ENCODE measurements around the gene SLFN14. TPM values are rescaled to one million over a fixed set of nuclear protein-coding genes. Genes with fewer than 3 reads are reported as not detected.

Gene SLFN14
- total RNA-seq, 5 donors from 2014 or later (not counting 1 experiment from before 2014, with no cell fraction given) = not detected

- Histone ChIP-seq H3K4me1 (ENCODE audit: control insufficient read depth in 1 of 2, extremely low read depth in 1 of 2, insufficient read depth in 2 of 2, low read length in 2 of 2) (no peaks in the 10 kb centered on the region), H3K4me3 (ENCODE audit: control insufficient read depth in 1 of 2, extremely low read depth in 1 of 2, low read length in 1 of 2) (no peak overlapping the region), H3K36me3 (ENCODE audit: control insufficient read depth in 2 of 2, extremely low read depth in 1 of 2, insufficient read depth in 1 of 2, low read length in 1 of 2) (no peaks in the 10 kb centered on the region), H3K27ac (ENCODE audit: low read length) (no peak overlapping the region), H3K9me3 (no peaks in the 10 kb centered on the region), H3K27me3 (replicated peaks in 1 of 2; ENCODE audit: control insufficient read depth in 2 of 2, extremely low read depth in 1 of 2, insufficient read depth in 2 of 2, low read length in 1 of 2) (peaks cover 0 to 2% of the 10 kb centered on the region in 2 experiments)
- no peaks in the 10 kb centered on the region for H3K9me3 Mint-ChIP-seq
- DNase-seq (no peak), ATAC-seq (replicated peaks in 1 of 4) (no peak)
- peaks cover 2% of the 10 kb centered on the region for H3K36me3 Mint-ChIP-seq
- CTCF ChIA-PET = interaction anchor here in 1 of 2 donors (1.1 kb wide), 1 partner anchor 295 kb away, joined by 4 read pairs; no protein-coding TSS in a partner anchor
- POLR2A ChIA-PET = interaction anchor here (0.6 to 0.7 kb wide), 2 partner anchors 25 to 33 kb away, joined by 3 to 8 read pairs; no protein-coding TSS in a partner anchor
- H3K4me3 Mint-ChIP-seq = no peak overlapping the region
- H3K4me1 Mint-ChIP-seq = no peaks in the 10 kb centered on the region
- WGBS (ENCODE audit: insufficient coverage) = no CpG with 5 or more reads among the region's 5 CpGs
- no peak overlapping the region for H3K27ac Mint-ChIP-seq
- H3K27me3 Mint-ChIP-seq = peaks cover 0 to 2% of the 10 kb centered on the region in 2 donors
These were observed 6.0 kb downstream of the SLFN14 start for GRCh38 chr17:35554668-35555067.

DNA sequence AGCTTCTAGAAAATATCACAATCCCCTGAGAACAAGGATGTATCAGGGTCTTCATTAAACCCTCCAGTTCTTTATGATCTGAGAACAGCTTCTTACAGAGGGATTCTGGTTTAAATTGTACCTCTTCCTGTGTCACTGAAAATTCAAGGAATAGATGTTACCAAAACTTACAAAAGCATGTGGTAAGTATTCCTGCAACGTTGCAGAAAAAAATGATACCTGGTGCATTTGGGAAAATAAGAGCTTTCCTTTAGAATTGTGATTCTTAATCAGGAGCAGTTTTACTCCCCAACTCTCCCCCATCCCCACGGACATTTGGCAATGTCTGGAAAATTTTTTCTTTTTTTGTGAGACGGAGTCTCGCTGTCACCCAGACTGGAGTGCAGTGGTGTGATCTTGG lies 7.3 kb downstream of the SLFN14 start:
- peaks cover 7% of the 10 kb centered on the region for H3K36me3 Mint-ChIP-seq
- H3K4me3 Mint-ChIP-seq = no peak overlapping the region
- Histone ChIP-seq H3K9me3 (no peaks in the 10 kb centered on the region), H3K4me1 (ENCODE audit: control insufficient read depth in 1 of 2, extremely low read depth in 1 of 2, insufficient read depth in 2 of 2, low read length in 2 of 2) (no peaks in the 10 kb centered on the region), H3K27me3 (replicated peaks in 1 of 2; ENCODE audit: control insufficient read depth in 2 of 2, extremely low read depth in 1 of 2, insufficient read depth in 2 of 2, low read length in 1 of 2) (no peaks in the 10 kb centered on the region), H3K36me3 (ENCODE audit: control insufficient read depth in 2 of 2, extremely low read depth in 1 of 2, insufficient read depth in 1 of 2, low read length in 1 of 2) (no peaks in the 10 kb centered on the region), H3K27ac (ENCODE audit: low read length) (no peak overlapping the region), H3K4me3 (ENCODE audit: control insufficient read depth in 1 of 2, extremely low read depth in 1 of 2, low read length in 1 of 2) (no peak overlapping the region)
- H3K27ac Mint-ChIP-seq = no peak overlapping the region
- ChIA-PET CTCF (interaction anchor here in 1 of 2 donors (0.5 to 0.6 kb wide), 2 partner anchors 14 to 18 kb away, joined by 3 read pairs; no protein-coding TSS in a partner anchor), POLR2A (no interaction called here)
- no CpG with 5 or more reads among the region's 4 CpGs for WGBS (ENCODE audit: insufficient coverage)
- no peaks in the 10 kb centered on the region for H3K9me3 Mint-ChIP-seq
- H3K27me3 Mint-ChIP-seq = peaks cover 0 to 1% of the 10 kb centered on the region in 2 donors
- no peak for ATAC-seq (replicated peaks in 1 of 4)
- DNase-seq = no peak
- H3K4me1 Mint-ChIP-seq = no peaks in the 10 kb centered on the region

DNA sequence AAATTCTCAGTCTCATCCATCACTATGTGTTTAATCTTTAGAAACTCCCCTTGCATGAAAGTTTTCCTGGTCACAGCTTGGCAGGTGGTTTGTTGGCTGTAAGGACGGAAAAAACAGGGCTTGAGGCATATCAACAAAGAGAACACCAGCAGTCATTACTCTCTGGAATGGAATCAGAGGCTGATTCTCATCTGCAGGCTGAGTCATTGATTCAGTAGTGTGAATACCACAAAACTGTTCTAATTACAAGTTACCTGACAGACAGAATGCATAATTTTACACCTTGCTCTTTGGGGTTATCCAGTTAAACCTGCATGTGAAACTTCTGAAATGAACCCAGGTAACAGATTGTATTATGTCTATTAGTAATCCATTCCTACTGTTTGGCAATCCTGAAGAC lies 11.6 kb downstream of the SLFN14 start:
- no CpG with 5 or more reads among the region's 1 CpG for WGBS (ENCODE audit: insufficient coverage)
- Mint-ChIP-seq H3K4me1 (peaks cover 5 to 6% (median 5%) of the 10 kb centered on the region in 3 donors), H3K27ac (no peak overlapping the region), H3K4me3 (no peak overlapping the region), H3K9me3 (no peaks in the 10 kb centered on the region), H3K27me3 (no peaks in the 10 kb centered on the region), H3K36me3 (peaks cover 11% of the 10 kb centered on the region)
- no peaks in the 10 kb centered on the region for H3K27me3 ChIP-seq (replicated peaks in 1 of 2; ENCODE audit: control insufficient read depth in 2 of 2, extremely low read depth in 1 of 2, insufficient read depth in 2 of 2, low read length in 1 of 2)
- DNase-seq = no peak
- no peaks in the 10 kb centered on the region for H3K4me1 ChIP-seq (ENCODE audit: control insufficient read depth in 1 of 2, extremely low read depth in 1 of 2, insufficient read depth in 2 of 2, low read length in 2 of 2)
- no peak overlapping the region for H3K4me3 ChIP-seq (ENCODE audit: control insufficient read depth in 1 of 2, extremely low read depth in 1 of 2, low read length in 1 of 2)
- H3K9me3 ChIP-seq = no peaks in the 10 kb centered on the region
- CTCF ChIA-PET = no interaction called here
- no peak overlapping the region for H3K27ac ChIP-seq (ENCODE audit: low read length)
- no peak for ATAC-seq (replicated peaks in 1 of 4)
- no peaks in the 10 kb centered on the region for H3K36me3 ChIP-seq (ENCODE audit: control insufficient read depth in 2 of 2, extremely low read depth in 1 of 2, insufficient read depth in 1 of 2, low read length in 1 of 2)
- POLR2A ChIA-PET = no interaction called here

GRCh38 chr17:35548208-35548810 lies 12.3 kb downstream of the SLFN14 start:
- H3K27ac ChIP-seq (ENCODE audit: low read length) = no peak overlapping the region
- DNase-seq (no peak), ATAC-seq (replicated peaks in 1 of 4) (no peak)
- H3K4me1 Mint-ChIP-seq = peaks cover 9 to 11% (median 11%) of the 10 kb centered on the region in 3 donors
- ChIA-PET POLR2A (no interaction called here), CTCF (no interaction called here)
- H3K9me3 ChIP-seq = no peaks in the 10 kb centered on the region
- no peaks in the 10 kb centered on the region for H3K27me3 ChIP-seq (replicated peaks in 1 of 2; ENCODE audit: control insufficient read depth in 2 of 2, extremely low read depth in 1 of 2, insufficient read depth in 2 of 2, low read length in 1 of 2)
- H3K4me3 ChIP-seq (ENCODE audit: control insufficient read depth in 1 of 2, extremely low read depth in 1 of 2, low read length in 1 of 2) = no peak overlapping the region
- no peaks in the 10 kb centered on the region for H3K27me3 Mint-ChIP-seq
- H3K36me3 ChIP-seq (ENCODE audit: control insufficient read depth in 2 of 2, extremely low read depth in 1 of 2, insufficient read depth in 1 of 2, low read length in 1 of 2) = no peaks in the 10 kb centered on the region
- no peak overlapping the region for H3K27ac Mint-ChIP-seq
- H3K36me3 Mint-ChIP-seq = peaks cover 13% of the 10 kb centered on the region
- no peaks in the 10 kb centered on the region for H3K4me1 ChIP-seq (ENCODE audit: control insufficient read depth in 1 of 2, extremely low read depth in 1 of 2, insufficient read depth in 2 of 2, low read length in 2 of 2)
- no peaks in the 10 kb centered on the region for H3K9me3 Mint-ChIP-seq
- no peak overlapping the region for H3K4me3 Mint-ChIP-seq
- 93% methylated on average over 4 of the region's 8 CpGs for WGBS (ENCODE audit: insufficient coverage)

DNA sequence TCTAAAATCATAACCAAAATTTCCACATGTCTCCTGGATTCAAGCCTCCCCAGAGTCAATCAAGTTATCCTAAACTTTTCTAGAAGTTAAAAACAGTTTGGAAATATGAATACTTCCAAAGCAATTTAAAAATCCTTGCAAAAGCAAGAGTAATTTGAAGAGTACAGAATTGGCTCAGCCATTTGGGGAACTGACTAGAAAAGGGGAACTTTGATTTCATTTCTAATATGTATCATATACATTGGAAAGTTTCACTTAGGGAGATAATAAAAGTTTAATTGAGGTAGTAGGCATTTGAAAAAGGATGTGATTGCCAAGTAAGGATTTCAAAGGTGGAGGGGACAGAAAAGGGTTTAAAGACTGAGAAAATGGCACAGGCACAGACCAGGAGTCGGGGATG lies 14.1 kb downstream of the SLFN14 start:
- Histone ChIP-seq H3K27ac (ENCODE audit: low read length) (no peak overlapping the region), H3K9me3 (no peaks in the 10 kb centered on the region), H3K36me3 (ENCODE audit: control insufficient read depth in 2 of 2, extremely low read depth in 1 of 2, insufficient read depth in 1 of 2, low read length in 1 of 2) (no peaks in the 10 kb centered on the region), H3K4me3 (ENCODE audit: control insufficient read depth in 1 of 2, extremely low read depth in 1 of 2, low read length in 1 of 2) (no peak overlapping the region), H3K27me3 (replicated peaks in 1 of 2; ENCODE audit: control insufficient read depth in 2 of 2, extremely low read depth in 1 of 2, insufficient read depth in 2 of 2, low read length in 1 of 2) (no peaks in the 10 kb centered on the region), H3K4me1 (ENCODE audit: control insufficient read depth in 1 of 2, extremely low read depth in 1 of 2, insufficient read depth in 2 of 2, low read length in 2 of 2) (peaks cover 3 to 6% of the 10 kb centered on the region in 2 experiments)
- 60% methylated on average over 1 of the region's 1 CpG for WGBS (ENCODE audit: insufficient coverage)
- DNase-seq (no peak), ATAC-seq (replicated peaks in 1 of 4) (no peak)
- H3K9me3 Mint-ChIP-seq = no peaks in the 10 kb centered on the region
- H3K4me3 Mint-ChIP-seq = no peak overlapping the region
- H3K4me1 Mint-ChIP-seq = peaks cover 15 to 19% (median 18%) of the 10 kb centered on the region in 3 donors
- H3K27me3 Mint-ChIP-seq = no peaks in the 10 kb centered on the region
- peaks cover 14% of the 10 kb centered on the region for H3K36me3 Mint-ChIP-seq
- H3K27ac Mint-ChIP-seq = no peak overlapping the region
- POLR2A ChIA-PET = no interaction called here
- CTCF ChIA-PET = interaction anchor here in 1 of 2 donors (0.6 to 1.0 kb wide), 2 partner anchors 8 to 217 kb away, joined by 3 read pairs; no protein-coding TSS in a partner anchor

DNA sequence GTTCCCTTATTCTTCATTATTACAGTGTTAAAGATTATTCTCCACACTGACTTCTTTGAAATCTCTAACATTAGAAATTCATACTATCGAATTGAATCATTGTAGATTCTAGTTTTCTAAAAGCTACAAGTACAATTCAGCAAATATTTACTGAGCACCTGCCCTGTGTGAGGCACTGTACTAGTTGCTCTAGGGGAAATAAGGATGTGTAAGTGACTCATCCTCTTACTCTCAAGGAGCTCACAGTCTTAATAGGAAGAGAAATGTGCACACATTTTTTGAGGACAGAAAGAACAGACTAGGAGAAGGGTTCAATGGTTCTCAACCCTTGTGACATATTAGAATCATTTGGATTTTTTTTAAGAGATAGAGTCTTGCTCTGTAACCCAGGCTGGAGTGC lies 15.5 kb downstream of the SLFN14 start:
- no peak for DNase-seq
- Mint-ChIP-seq H3K36me3 (peaks cover 12% of the 10 kb centered on the region), H3K4me1 (peaks cover 25 to 30% (median 28%) of the 10 kb centered on the region in 3 donors), H3K9me3 (no peaks in the 10 kb centered on the region), H3K27ac (no peak overlapping the region), H3K4me3 (no peak overlapping the region), H3K27me3 (no peaks in the 10 kb centered on the region)
- WGBS (ENCODE audit: insufficient coverage) = no CpG with 5 or more reads among the region's 1 CpG
- ChIA-PET POLR2A (no interaction called here), CTCF (interaction anchor here in 1 of 2 donors (0.7 kb wide), 1 partner anchor 8 kb away, joined by 3 read pairs; no protein-coding TSS in a partner anchor)
- ATAC-seq (replicated peaks in 1 of 4) = no peak
- Histone ChIP-seq H3K9me3 (no peaks in the 10 kb centered on the region), H3K27ac (ENCODE audit: low read length) (no peak overlapping the region), H3K4me3 (ENCODE audit: control insufficient read depth in 1 of 2, extremely low read depth in 1 of 2, low read length in 1 of 2) (no peak overlapping the region), H3K36me3 (ENCODE audit: control insufficient read depth in 2 of 2, extremely low read depth in 1 of 2, insufficient read depth in 1 of 2, low read length in 1 of 2) (no peaks in the 10 kb centered on the region), H3K27me3 (replicated peaks in 1 of 2; ENCODE audit: control insufficient read depth in 2 of 2, extremely low read depth in 1 of 2, insufficient read depth in 2 of 2, low read length in 1 of 2) (no peaks in the 10 kb centered on the region), H3K4me1 (ENCODE audit: control insufficient read depth in 1 of 2, extremely low read depth in 1 of 2, insufficient read depth in 2 of 2, low read length in 2 of 2) (peaks cover 11% of the 10 kb centered on the region in 2 experiments)
